Measurements from ENCODE around the gene CHSY1.

CHSY1 gene

GRCh38 chr15:101251830-101252820 is at the start of gene CHSY1:
Gene CHSY1, minus strand, starts transcription at chr15:101252048. Its CDS starts 592 bp downstream, at chr15:101251456.
- Histone ChIP-seq H3K27me3 (no peaks in the 10 kb centered on the region), H3K4me1 (ENCODE audit: control insufficient read depth in 1 of 2, insufficient read depth in 1 of 2, low read depth in 1 of 2, low read length in 1 of 2) (peaks cover 46 to 47% of the 10 kb centered on the region in 2 experiments), H3K27ac (peak within 1 kb of the TSS; percentile 95), H3K36me3 (no peaks in the 10 kb centered on the region), H3K4me3 (ENCODE audit: low read depth in 1 of 2, low read length in 1 of 2) (peak within 1 kb of the TSS; percentile 87 to 93), H3K9me3 (no peaks in the 10 kb centered on the region)
- TF ChIP-seq CTCF (IDR thresholded peaks at IDR 0.05), result peak; percentile 36

GRCh38 chr15:101296418-101297405 is 44.9 kb upstream of the CHSY1 start:
- H3K4me3 ChIP-seq (ENCODE audit: low read depth in 1 of 2, low read length in 1 of 2), result no peak overlapping the region

GRCh38 chr15:101295607-101296161 is 43.8 kb upstream of the CHSY1 start:
- Histone ChIP-seq H3K27me3 (no peaks in the 10 kb centered on the region), H3K4me3 (ENCODE audit: low read depth in 1 of 2, low read length in 1 of 2) (peak overlapping the region; percentile 91 to 98), H3K27ac (peak overlapping the region; percentile 80), H3K4me1 (ENCODE audit: control insufficient read depth in 1 of 2, insufficient read depth in 1 of 2, low read depth in 1 of 2, low read length in 1 of 2) (peaks cover 23 to 27% of the 10 kb centered on the region in 2 experiments), H3K36me3 (no peaks in the 10 kb centered on the region), H3K9me3 (no peaks in the 10 kb centered on the region)
- TF ChIP-seq CTCF (IDR thresholded peaks at IDR 0.05), result no peak

More at GRCh38 chr15:101296418-101297405, 44.9 kb upstream of the CHSY1 start:
- peaks cover 23 to 27% of the 10 kb centered on the region in 2 experiments for H3K4me1 ChIP-seq (ENCODE audit: control insufficient read depth in 1 of 2, insufficient read depth in 1 of 2, low read depth in 1 of 2, low read length in 1 of 2)
- no peaks in the 10 kb centered on the region for H3K36me3 ChIP-seq
- no peak for TF ChIP-seq CTCF (IDR thresholded peaks at IDR 0.05)
- no peaks in the 10 kb centered on the region for H3K9me3 ChIP-seq
- no peaks in the 10 kb centered on the region for H3K27me3 ChIP-seq
- no peak overlapping the region for H3K27ac ChIP-seq

GRCh38 chr15:101294731-101295606 is 43.1 kb upstream of the CHSY1 start, which contains the start of gene SNRPA1:
Gene SNRPA1, minus strand, starts transcription at chr15:101295248. Its CDS starts 70 bp downstream, at chr15:101295178.
- TF ChIP-seq CTCF (IDR thresholded peaks at IDR 0.05), result peak; percentile 53
- Histone ChIP-seq H3K4me3 (ENCODE audit: low read depth in 1 of 2, low read length in 1 of 2) (peak within 1 kb of the TSS; percentile 91 to 98), H3K27me3 (no peaks in the 10 kb centered on the region), H3K9me3 (no peaks in the 10 kb centered on the region), H3K36me3 (no peaks in the 10 kb centered on the region), H3K27ac (peak within 1 kb of the TSS; percentile 80), H3K4me1 (ENCODE audit: control insufficient read depth in 1 of 2, insufficient read depth in 1 of 2, low read depth in 1 of 2, low read length in 1 of 2) (peaks cover 23 to 27% of the 10 kb centered on the region in 2 experiments)

All from neutrophil (primary cell).